ENCODE data around the gene TRIO.

TRIO gene

GRCh38 chr5:14229181-14229580 lies 86.0 kb downstream of the TRIO start:
- H3K27me3 ChIP-seq = no peaks in the 10 kb centered on the region

GRCh38 chr5:14229734-14230133 lies 86.6 kb downstream of the TRIO start:
- H3K27me3 ChIP-seq = no peaks in the 10 kb centered on the region
- H3K4me3 ChIP-seq = no peak overlapping the region
- peaks cover 11 to 47% (median 25%) of the 10 kb centered on the region in 10 experiments; a peak in 19 of 20 replicates for H3K4me1 ChIP-seq
- H3K36me3 ChIP-seq = peaks cover 0 to 29% (median 0%) of the 10 kb centered on the region in 11 experiments; a peak in 6 of 22 replicates
- no peak overlapping the region for H3K4me2 ChIP-seq
- no peaks in the 10 kb centered on the region for H3K9me3 ChIP-seq (replicated peaks in 1 of 11)
- TF ChIP-seq Cebpa-rat (IDR thresholded peaks at IDR 0.05) = no peak
- no peak overlapping the region for H3K27ac ChIP-seq
- H4K20me1 ChIP-seq = peaks cover 35 to 99% (median 84%) of the 10 kb centered on the region in 11 experiments; a peak in 20 of 22 replicates
- no peak overlapping the region for H3K9ac ChIP-seq

More at GRCh38 chr5:14229181-14229580, 86.0 kb downstream of the TRIO start:
- Histone ChIP-seq H3K9me3 (replicated peaks in 1 of 11) (no peaks in the 10 kb centered on the region), H3K9ac (no peak overlapping the region), H3K36me3 (peaks cover 0 to 29% (median 0%) of the 10 kb centered on the region in 11 experiments; a peak in 6 of 22 replicates), H3K4me3 (no peak overlapping the region), H4K20me1 (peaks cover 32 to 99% (median 78%) of the 10 kb centered on the region in 11 experiments; a peak in 20 of 22 replicates), H3K4me1 (peaks cover 11 to 53% (median 30%) of the 10 kb centered on the region in 10 experiments; a peak in 19 of 20 replicates), H3K4me2 (no peak overlapping the region), H3K27ac (no peak overlapping the region)
- no peak for TF ChIP-seq Cebpa-rat (IDR thresholded peaks at IDR 0.05)

- no peaks in the 10 kb centered on the region for H3K9me3 ChIP-seq (replicated peaks in 1 of 11)
- TF ChIP-seq Cebpa-rat (IDR thresholded peaks at IDR 0.05) = no peak
- no peak overlapping the region for H3K9ac ChIP-seq
- no peak overlapping the region for H3K4me2 ChIP-seq
- H3K4me1 ChIP-seq = peaks cover 0 to 33% (median 12%) of the 10 kb centered on the region in 10 experiments; a peak in 13 of 20 replicates
- peaks cover 35 to 100% (median 89%) of the 10 kb centered on the region in 11 experiments; a peak in 21 of 22 replicates for H4K20me1 ChIP-seq
- H3K36me3 ChIP-seq = peaks cover 0 to 29% (median 0%) of the 10 kb centered on the region in 11 experiments; a peak in 5 of 22 replicates
- H3K4me3 ChIP-seq = no peak overlapping the region
- no peak overlapping the region for H3K27ac ChIP-seq
- H3K27me3 ChIP-seq = no peaks in the 10 kb centered on the region
These were observed 88.0 kb downstream of the TRIO start for GRCh38 chr5:14231156-14231555.

GRCh38 chr5:14231890-14232289 lies 88.7 kb downstream of the TRIO start:
- Histone ChIP-seq H3K9me3 (replicated peaks in 1 of 11) (no peaks in the 10 kb centered on the region), H3K4me2 (0 out of 22 replicates have a peak overlapping the region, but pooled peaks of 2 of the 11 experiments have one; percentile 9 to 10), H3K4me1 (peaks cover 0 to 26% (median 8%) of the 10 kb centered on the region in 10 experiments; a peak in 13 of 20 replicates), H3K27me3 (no peaks in the 10 kb centered on the region), H3K36me3 (peaks cover 0 to 21% (median 0%) of the 10 kb centered on the region in 11 experiments; a peak in 5 of 22 replicates), H3K4me3 (no peak overlapping the region), H3K27ac (no peak overlapping the region), H4K20me1 (peaks cover 32 to 100% (median 87%) of the 10 kb centered on the region in 11 experiments; a peak in 21 of 22 replicates), H3K9ac (no peak overlapping the region)
- TF ChIP-seq Cebpa-rat (IDR thresholded peaks at IDR 0.05) = no peak

GRCh38 chr5:14234204-14234603 lies 91.1 kb downstream of the TRIO start:
- H4K20me1 ChIP-seq = peaks cover 45 to 100% (median 94%) of the 10 kb centered on the region in 11 experiments; a peak in 21 of 22 replicates
- H3K4me2 ChIP-seq = no peak overlapping the region
- no peaks in the 10 kb centered on the region for H3K27me3 ChIP-seq
- H3K4me3 ChIP-seq = no peak overlapping the region
- H3K27ac ChIP-seq = no peak overlapping the region
- H3K36me3 ChIP-seq = peaks cover 0 to 11% (median 0%) of the 10 kb centered on the region in 11 experiments; a peak in 3 of 22 replicates
- H3K4me1 ChIP-seq = peaks cover 5 to 27% (median 21%) of the 10 kb centered on the region in 10 experiments; a peak in 19 of 20 replicates
- H3K9me3 ChIP-seq (replicated peaks in 1 of 11) = no peaks in the 10 kb centered on the region
- H3K9ac ChIP-seq = no peak overlapping the region
- no peak for TF ChIP-seq Cebpa-rat (IDR thresholded peaks at IDR 0.05)

- Histone ChIP-seq H3K27ac (no peak overlapping the region), H3K4me2 (no peak overlapping the region), H3K27me3 (no peaks in the 10 kb centered on the region), H3K36me3 (no peaks in the 10 kb centered on the region; a peak in 3 of 22 replicates), H3K9ac (no peak overlapping the region), H4K20me1 (peaks cover 53 to 100% (median 94%) of the 10 kb centered on the region in 11 experiments; a peak in 21 of 22 replicates), H3K4me1 (peaks cover 17 to 43% (median 35%) of the 10 kb centered on the region in 10 experiments), H3K9me3 (replicated peaks in 1 of 11) (no peaks in the 10 kb centered on the region), H3K4me3 (no peak overlapping the region)
- TF ChIP-seq Cebpa-rat (IDR thresholded peaks at IDR 0.05) = no peak
These were observed 92.7 kb downstream of the TRIO start for GRCh38 chr5:14235872-14236271.

- Histone ChIP-seq H3K4me1 (peaks cover 23 to 47% (median 37%) of the 10 kb centered on the region in 10 experiments), H3K4me3 (no peak overlapping the region), H3K36me3 (no peaks in the 10 kb centered on the region; a peak in 2 of 22 replicates), H4K20me1 (peaks cover 55 to 100% (median 97%) of the 10 kb centered on the region in 11 experiments; a peak in 21 of 22 replicates), H3K27ac (no peak overlapping the region), H3K9ac (no peak overlapping the region), H3K9me3 (replicated peaks in 1 of 11) (no peaks in the 10 kb centered on the region), H3K4me2 (no peak overlapping the region), H3K27me3 (no peaks in the 10 kb centered on the region)
- TF ChIP-seq Cebpa-rat (IDR thresholded peaks at IDR 0.05) = no peak
These were observed 93.6 kb downstream of the TRIO start for GRCh38 chr5:14236757-14237156.

GRCh38 chr5:14237317-14238086 lies 94.4 kb downstream of the TRIO start:
- Histone ChIP-seq H3K9me3 (replicated peaks in 1 of 11) (no peaks in the 10 kb centered on the region), H3K36me3 (peaks cover 0 to 1% (median 0%) of the 10 kb centered on the region in 11 experiments; a peak in 3 of 22 replicates), H3K4me3 (no peak overlapping the region), H3K27ac (peak overlapping the region in 4 of 11 experiments; percentile 19 to 58 (median 29); a peak in 5 of 22 replicates), H3K9ac (no peak overlapping the region), H3K4me2 (peak overlapping the region in 10 of 11 experiments; percentile 11 to 46 (median 22); a peak in 13 of 22 replicates), H4K20me1 (peaks cover 61 to 100% (median 97%) of the 10 kb centered on the region in 11 experiments; a peak in 21 of 22 replicates), H3K4me1 (peaks cover 23 to 47% (median 35%) of the 10 kb centered on the region in 10 experiments), H3K27me3 (no peaks in the 10 kb centered on the region)
- TF ChIP-seq Cebpa-rat (IDR thresholded peaks at IDR 0.05) = no peak

GRCh38 chr5:14238272-14238671 lies 95.1 kb downstream of the TRIO start:
- H3K4me3 ChIP-seq = no peak overlapping the region
- H3K4me2 ChIP-seq = peak overlapping the region in 3 of 11 experiments; percentile 7 to 39 (median 30); a peak in 4 of 22 replicates
- no peak for TF ChIP-seq Cebpa-rat (IDR thresholded peaks at IDR 0.05)
- H3K27me3 ChIP-seq = no peaks in the 10 kb centered on the region
- H4K20me1 ChIP-seq = peaks cover 62 to 100% (median 97%) of the 10 kb centered on the region in 11 experiments; a peak in 21 of 22 replicates
- H3K4me1 ChIP-seq = peaks cover 23 to 49% (median 35%) of the 10 kb centered on the region in 10 experiments
- no peak overlapping the region for H3K9ac ChIP-seq
- peak overlapping the region in 3 of 11 experiments; percentile 19 to 58 (median 22); a peak in 2 of 22 replicates for H3K27ac ChIP-seq
- no peaks in the 10 kb centered on the region for H3K9me3 ChIP-seq (replicated peaks in 1 of 11)
- H3K36me3 ChIP-seq = peaks cover 0 to 7% (median 0%) of the 10 kb centered on the region in 11 experiments; a peak in 4 of 22 replicates

Data from BLaER1 treated with 17β-estradiol and CSF1 and Interleukin-3, amounts not matched to agents 10 nM and 100 nM (cell line).